Skeletal muscle satellite cell (primary cell): ENCODE measurements around the gene C13orf46.
"Not testable (repeated sequence)": the region's sequence is repeated elsewhere in the genome, so short reads cannot be mapped to it uniquely, and the experiment has no call there.

Experiments
- H3K27me3 ChIP-seq: 2 replicates; pipeline ENCODE4 v1.7.0; 2013; ENCODE audit warnings: low read length; ENCODE audit not compliant: control insufficient read depth, insufficient read depth
- H3K36me3 ChIP-seq: 2 replicates; pipeline ENCODE4 v1.7.0; 2013; ENCODE audit warnings: mild to moderate bottlenecking, control low read depth, low read length; ENCODE audit not compliant: insufficient read depth
- H3K4me1 ChIP-seq: 2 replicates; pipeline ENCODE4 v1.7.0; 2013; ENCODE audit warnings: low read length; ENCODE audit not compliant: control insufficient read depth, insufficient read depth
- H3K4me2 ChIP-seq: 2 replicates; pipeline ENCODE4 v1.7.0; 2013; ENCODE audit warnings: mild to moderate bottlenecking, low read length
- H3K4me3 ChIP-seq: 2 replicates; pipeline ENCODE4 v1.7.0; 2013; ENCODE audit warnings: low read length
- H3K9ac ChIP-seq: 2 replicates; pipeline ENCODE4 v1.7.0; 2013; ENCODE audit warnings: mild to moderate bottlenecking, low read depth, low read length, moderate library complexity
- H3K9me3 ChIP-seq: replicated peaks from 2 replicates; pipeline ENCODE4 v1.7.0; 2013; ENCODE audit warnings: mild to moderate bottlenecking, control low read depth, low read length

Gene C13orf46

DNA sequence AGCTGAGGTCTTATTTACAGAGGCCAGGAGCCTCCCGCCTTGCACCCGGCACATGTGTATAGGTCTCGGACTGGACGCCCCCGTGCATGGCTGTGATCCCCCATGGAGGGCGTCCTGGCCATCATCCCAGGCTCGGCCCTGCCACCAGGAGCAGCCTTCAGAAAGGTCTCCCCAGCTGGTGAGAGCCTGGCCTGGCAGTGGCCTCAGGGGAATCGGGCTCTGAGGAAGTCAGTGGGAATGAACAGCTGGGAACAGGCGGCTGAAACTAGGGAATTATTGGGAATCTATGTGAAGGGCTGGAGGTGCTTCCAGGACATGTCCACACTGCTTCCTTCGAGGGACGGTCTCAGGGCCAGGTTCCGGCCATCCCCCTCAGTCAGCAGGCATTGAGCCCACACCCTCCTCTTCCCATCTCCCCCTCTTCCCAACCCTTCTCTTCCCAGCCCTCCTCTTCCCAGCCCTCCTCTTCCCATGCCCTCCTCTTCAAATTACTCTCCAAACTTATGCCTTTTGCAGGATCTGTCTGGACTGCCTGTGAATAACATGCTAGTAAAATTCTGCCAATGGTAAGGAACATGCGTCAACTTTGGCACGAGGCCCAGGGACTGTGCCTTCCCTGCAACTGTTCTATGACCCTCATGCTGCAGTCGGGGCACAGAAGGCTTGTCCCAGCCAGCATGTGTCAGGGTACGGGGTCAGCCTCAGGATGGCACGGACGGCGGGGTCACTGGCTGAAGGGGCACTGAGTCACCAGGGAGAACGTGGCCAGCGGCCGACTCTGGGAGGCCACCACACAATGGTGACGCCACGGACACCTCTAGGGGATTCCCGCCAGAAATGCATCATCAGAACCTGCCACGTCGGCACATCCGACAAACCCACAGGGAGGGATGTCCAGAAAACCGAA is 24.2 kb upstream of the C13orf46 start:
- Histone ChIP-seq H3K27me3 (no peaks in the 10 kb centered on the region), H3K4me1 (peaks cover 17% of the 10 kb centered on the region), H3K4me3 (no peak overlapping the region), H3K4me2 (peak overlapping the region; percentile 11), H3K9me3 (no peaks in the 10 kb centered on the region), H3K9ac (peak overlapping the region; percentile 33), H3K36me3 (peaks cover 72% of the 10 kb centered on the region)

DNA sequence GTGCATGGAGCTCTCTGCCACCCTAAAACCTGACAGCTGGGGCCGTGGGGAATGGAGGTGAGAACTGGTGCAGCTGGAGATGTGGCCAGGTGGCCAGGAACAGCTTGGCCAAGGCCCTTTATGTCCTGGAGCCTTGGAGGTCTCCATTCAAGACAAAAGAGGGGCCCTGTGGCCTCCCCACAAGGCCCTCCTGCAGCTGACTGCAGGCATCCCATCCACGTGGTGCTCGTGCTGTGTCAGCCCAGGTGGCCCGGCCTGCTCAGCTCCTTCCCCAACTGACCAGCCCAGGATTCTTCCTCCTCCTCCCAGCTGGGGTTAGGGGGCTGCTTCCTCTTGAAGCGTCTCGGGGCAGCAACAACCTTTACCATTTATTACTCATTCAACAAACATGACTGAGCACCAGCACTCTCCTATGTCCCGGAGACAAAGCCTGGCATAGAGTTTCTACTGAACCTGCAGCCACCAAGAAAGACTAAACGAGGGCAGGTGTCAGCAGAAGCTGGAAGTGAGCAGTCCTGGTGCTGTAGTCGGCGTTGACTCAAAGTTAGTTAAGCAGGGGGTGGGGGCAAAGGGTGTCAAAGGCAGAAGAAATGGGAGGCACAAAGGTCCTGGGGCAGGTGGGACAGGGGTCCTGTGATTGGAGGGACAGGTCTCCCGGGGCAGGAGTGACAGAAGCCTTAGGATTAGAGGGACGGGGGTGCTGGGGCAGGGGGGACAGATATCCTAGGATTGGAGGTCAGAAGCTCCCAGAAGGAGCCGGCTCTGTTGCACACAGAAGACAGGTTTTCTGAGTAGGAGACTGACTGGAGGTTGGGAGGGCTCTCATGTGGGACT is 23.3 kb upstream of the C13orf46 start:
- Histone ChIP-seq H3K4me3 (no peak overlapping the region), H3K36me3 (peaks cover 72% of the 10 kb centered on the region), H3K4me2 (no peak overlapping the region), H3K27me3 (no peaks in the 10 kb centered on the region), H3K9me3 (no peaks in the 10 kb centered on the region), H3K4me1 (peaks cover 17% of the 10 kb centered on the region), H3K9ac (no peak overlapping the region)

DNA sequence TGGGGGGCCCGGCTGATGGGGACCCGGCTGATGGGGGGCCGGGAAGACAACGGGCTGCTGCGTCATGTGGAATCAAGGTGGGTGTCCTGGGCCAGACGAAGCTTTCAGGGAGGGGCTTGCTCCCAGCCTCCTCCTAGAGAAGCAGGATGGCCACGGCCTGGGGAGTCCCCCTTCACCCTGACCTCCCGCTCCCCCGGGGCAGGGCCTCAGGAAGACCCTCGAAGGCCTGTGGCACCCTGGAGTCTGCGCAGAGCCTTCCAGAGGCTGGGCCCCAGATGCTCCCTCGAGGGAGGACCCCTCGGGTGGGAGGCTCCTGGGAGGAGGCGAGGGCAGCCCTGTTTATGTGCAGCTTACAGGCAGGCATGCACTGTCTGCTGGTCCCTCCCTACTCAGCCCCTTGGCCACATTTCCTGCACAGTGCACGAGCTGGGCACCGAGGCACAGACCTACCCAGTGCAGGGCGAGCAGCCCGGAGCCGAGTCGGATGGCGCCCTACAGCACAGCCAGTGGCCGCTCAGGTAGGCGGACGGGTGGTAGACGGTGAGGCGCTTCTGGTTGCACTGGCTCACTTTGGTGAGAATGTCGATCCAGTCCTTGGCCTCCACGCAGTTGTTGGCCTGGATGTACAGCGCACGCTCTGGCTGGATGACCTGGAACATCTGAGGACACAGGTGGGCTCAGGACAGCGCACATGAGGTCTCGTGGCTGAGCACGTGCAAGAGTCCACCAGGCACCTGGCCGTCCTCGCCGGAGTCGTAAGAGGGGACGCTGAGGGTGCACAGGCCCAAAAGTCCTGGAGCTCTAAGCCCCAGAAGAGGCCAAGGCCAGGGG is 22.4 kb upstream of the C13orf46 start:
- H3K27me3 ChIP-seq: no peaks in the 10 kb centered on the region
- H3K4me2 ChIP-seq: no peak overlapping the region
- H3K9me3 ChIP-seq: no peaks in the 10 kb centered on the region
- peaks cover 19% of the 10 kb centered on the region for H3K4me1 ChIP-seq
- no peak overlapping the region for H3K9ac ChIP-seq
- H3K36me3 ChIP-seq: peaks cover 74% of the 10 kb centered on the region
- H3K4me3 ChIP-seq: no peak overlapping the region

DNA sequence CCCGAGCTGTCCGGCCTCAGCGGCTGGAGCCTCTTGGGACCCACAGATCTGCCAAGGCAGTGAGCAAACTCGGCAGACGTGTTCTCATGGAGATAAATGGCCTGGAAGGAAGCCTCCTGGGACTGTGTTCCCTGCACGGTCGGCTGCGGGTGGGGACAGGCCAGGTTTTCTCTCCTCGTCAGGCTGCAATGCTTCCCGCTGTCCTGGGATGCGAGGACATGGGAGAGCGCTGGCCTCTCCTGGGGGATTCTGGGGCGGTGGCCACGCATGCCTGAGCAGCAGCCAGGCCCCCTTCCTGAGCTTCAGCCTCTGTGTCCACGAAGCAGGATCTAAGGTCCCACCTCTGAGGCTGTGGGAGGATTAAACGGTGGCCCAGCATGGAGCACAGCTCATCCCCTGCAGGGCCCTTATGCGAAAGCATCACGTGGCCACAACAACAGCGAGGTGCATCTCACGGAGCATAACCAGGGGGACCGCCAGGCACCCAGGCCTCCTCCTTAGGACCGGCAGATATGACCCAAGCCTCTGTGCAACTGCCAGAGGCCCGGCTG is 21.2 kb upstream of the C13orf46 start:
- Histone ChIP-seq H3K27me3 (no peaks in the 10 kb centered on the region), H3K4me3 (no peak overlapping the region), H3K4me1 (peaks cover 19% of the 10 kb centered on the region), H3K4me2 (no peak overlapping the region), H3K9ac (no peak overlapping the region), H3K9me3 (no peaks in the 10 kb centered on the region), H3K36me3 (peaks cover 72% of the 10 kb centered on the region)

DNA sequence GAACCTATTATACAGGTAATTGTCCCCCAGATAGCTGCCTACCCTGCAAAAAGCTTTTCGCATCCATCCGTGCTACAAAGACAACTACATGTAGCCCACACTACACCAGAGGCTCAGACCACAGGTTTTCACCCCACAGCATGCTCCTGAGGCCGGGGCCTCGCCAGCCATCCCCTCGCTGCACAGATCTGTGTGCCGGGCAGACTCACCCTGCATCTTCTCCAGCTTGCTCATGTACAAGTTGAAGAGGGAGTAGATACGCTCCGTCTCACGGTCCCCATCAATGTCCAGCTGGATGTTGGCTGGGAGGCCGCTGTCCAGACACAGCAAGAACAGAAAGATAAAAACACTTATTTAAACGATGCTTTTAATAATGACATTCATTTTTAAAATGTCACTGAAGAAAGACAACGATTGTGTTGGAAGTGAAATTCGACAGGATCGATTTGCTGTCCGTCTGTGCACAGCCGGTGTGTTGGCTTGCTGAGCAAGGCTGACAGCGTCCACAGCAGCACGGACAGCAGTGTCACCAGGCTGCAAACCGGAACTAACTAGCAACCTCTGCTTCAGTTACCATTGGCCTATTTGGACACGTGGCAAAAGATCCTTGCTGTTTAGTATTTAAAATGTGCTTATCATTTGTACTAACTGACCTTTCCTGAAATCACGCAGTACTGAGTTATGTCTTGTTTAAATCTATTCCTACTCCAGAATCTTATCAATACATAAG is 18.6 kb upstream of the C13orf46 start:
- Histone ChIP-seq H3K9ac (no peak overlapping the region), H3K4me3 (no peak overlapping the region), H3K4me2 (no peak overlapping the region), H3K9me3 (no peaks in the 10 kb centered on the region), H3K27me3 (no peaks in the 10 kb centered on the region), H3K4me1 (peaks cover 4% of the 10 kb centered on the region), H3K36me3 (peaks cover 62% of the 10 kb centered on the region)

DNA sequence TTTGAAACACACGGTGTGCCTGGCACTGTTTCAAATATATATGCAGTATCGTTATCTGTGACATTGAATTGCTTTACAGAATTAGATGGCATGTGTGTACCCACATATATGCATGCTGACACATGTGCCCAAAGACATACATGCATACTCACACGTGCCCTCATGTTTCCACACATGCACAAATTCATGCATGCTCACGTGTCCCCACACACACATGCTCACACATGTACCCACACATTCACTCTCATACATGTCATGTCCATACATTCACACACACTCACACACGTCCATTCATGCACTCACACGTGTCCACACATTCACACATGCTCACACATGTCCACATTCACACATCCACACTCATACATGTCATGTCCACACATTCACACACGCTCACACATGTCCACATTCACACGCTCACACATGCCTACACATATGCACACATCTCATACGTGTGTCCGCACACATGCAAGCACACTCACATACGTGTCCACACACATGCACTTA is 17.9 kb upstream of the C13orf46 start:
- H3K9ac ChIP-seq: no peak overlapping the region
- peaks cover 3% of the 10 kb centered on the region for H3K4me1 ChIP-seq

DNA sequence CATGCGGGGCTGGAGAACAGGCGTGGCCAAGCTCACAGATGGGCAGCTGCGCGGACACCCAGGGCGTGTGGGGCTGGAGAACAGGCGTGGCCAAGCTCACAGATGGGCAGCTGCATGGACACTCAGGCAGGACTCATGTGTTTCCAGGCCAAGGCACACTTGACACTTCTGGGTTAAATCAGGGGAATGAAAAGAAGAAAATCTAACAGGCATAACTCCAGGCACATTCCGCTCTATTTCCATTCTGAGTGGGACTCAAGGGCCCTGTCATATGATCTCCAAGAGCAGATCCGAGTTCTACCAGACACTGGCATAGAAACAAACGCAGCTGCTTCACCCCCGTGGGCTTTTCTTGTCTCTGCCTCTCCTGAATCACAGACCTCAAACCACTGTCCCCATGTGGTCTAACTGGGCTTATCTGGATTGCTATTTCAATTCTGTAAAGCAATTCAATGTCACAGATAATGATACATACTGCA is 17.4 kb upstream of the C13orf46 start:
- H3K27me3 ChIP-seq: no peaks in the 10 kb centered on the region
- no peaks in the 10 kb centered on the region for H3K9me3 ChIP-seq
- H3K4me1 ChIP-seq: peaks cover 3% of the 10 kb centered on the region
- no peak overlapping the region for H3K4me2 ChIP-seq
- no peak overlapping the region for H3K9ac ChIP-seq
- no peak overlapping the region for H3K4me3 ChIP-seq
- H3K36me3 ChIP-seq: peaks cover 51% of the 10 kb centered on the region

More for the DNA sequence above, 17.9 kb upstream of the C13orf46 start:
- H3K9me3 ChIP-seq: no peaks in the 10 kb centered on the region
- no peak overlapping the region for H3K4me3 ChIP-seq
- H3K27me3 ChIP-seq: no peaks in the 10 kb centered on the region
- H3K4me2 ChIP-seq: no peak overlapping the region
- H3K36me3 ChIP-seq: peaks cover 56% of the 10 kb centered on the region

DNA sequence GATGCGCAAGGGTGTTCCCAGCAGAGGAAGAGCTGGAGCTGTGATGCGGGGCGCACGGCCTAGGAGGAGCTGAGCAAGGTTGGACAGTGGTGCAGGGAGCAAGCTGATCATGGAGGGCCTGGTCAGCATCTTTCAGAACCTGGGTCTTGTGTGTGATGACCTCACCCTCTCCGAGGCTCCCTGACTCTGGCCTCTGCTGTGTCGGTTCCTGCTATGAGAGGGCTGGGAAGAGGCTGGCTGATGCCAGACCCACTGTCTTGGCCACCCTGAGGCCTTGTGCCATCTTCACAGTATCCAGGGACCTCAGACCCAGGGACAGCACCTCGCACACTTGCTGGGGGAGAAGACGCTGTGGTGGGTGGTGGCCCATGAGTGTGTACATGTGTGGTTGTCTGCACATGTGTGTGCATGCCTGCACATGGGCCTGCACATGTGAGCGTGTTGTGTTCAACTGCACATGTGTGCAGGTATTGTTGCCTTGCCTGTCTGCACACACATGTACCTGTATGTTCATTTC is 16.5 kb upstream of the C13orf46 start:
- no peak overlapping the region for H3K9ac ChIP-seq
- H3K9me3 ChIP-seq: no peaks in the 10 kb centered on the region
- no peak overlapping the region for H3K4me3 ChIP-seq
- peaks cover 3% of the 10 kb centered on the region for H3K4me1 ChIP-seq
- no peak overlapping the region for H3K4me2 ChIP-seq
- H3K36me3 ChIP-seq: peaks cover 49% of the 10 kb centered on the region
- H3K27me3 ChIP-seq: no peaks in the 10 kb centered on the region

DNA sequence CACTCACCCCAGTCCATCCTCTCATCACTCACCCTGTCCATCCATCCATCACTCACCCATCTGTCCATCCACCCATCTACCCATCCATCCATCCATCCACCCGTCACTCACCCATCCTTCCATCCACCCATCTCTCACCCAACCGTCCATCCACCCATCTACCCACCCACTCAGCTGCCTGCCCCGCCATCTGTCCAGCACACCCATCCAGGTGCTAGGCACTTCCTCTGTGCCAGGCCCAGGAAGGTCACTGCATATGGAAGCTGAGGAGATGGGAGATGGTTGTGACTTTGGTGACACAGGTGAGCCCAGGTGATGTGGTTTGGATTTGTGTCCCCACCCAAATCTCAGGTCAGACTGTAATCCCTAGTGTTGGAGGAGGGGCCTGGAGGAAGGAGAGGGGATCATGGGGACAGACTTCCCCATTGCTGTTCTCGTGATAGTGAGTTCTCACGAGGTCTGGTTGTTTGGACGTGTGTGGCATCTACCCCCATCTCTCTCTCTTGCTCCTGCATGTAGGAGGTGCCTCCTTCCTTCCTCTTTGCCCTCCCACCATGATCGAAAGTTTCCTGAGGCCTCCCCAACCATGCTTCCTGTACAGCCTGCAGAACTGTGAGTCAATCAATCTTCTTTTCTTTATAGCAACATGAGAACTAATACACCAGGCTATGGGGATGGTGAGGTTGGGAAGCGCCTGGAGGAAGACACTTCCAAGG is 15.9 kb upstream of the C13orf46 start:
- Histone ChIP-seq H3K36me3 (peaks cover 43% of the 10 kb centered on the region), H3K27me3 (no peaks in the 10 kb centered on the region)

DNA sequence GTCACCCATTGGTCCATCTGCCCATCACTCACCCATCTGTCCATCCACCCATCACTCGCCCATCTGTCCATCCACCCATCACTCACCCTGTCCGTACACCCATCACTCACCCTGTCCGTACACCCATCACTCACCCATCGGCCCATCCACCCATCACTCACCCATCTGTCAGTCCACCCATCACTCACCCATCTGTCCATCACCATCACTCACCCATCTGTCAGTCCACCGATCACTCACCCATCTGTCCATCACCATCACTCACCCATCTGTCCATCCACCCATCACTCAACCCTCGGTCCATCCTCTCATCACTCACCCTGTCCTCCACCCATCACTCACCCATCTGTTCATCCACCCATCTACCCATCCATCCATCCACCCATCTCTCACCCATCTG is 15.0 kb upstream of the C13orf46 start:
- not testable (repeated sequence) for H3K4me2 ChIP-seq, H3K4me1 ChIP-seq

More for the DNA sequence above, 15.9 kb upstream of the C13orf46 start:
- H3K4me2 ChIP-seq: no peak overlapping the region
- no peak overlapping the region for H3K9ac ChIP-seq
- H3K4me3 ChIP-seq: no peak overlapping the region
- H3K9me3 ChIP-seq: no peaks in the 10 kb centered on the region
- H3K4me1 ChIP-seq: peaks cover 3% of the 10 kb centered on the region

More for the DNA sequence above, 15.0 kb upstream of the C13orf46 start:
- H3K4me3 ChIP-seq, H3K9me3 ChIP-seq, H3K9ac ChIP-seq, H3K27me3 ChIP-seq: not testable (repeated sequence)
- H3K36me3 ChIP-seq: peaks cover 34% of the 10 kb centered on the region
